GM10847 (cell line): Measurements from ENCODE around the gene RFTN1.

Source experiments
- POLR2A ChIP-seq: IDR thresholded peaks from 2 replicates; pipeline ENCODE4 v1.6.1; 2011; ENCODE audit not compliant: insufficient read length; ENCODE audit errors: extremely low read depth

The RFTN1 gene

DNA sequence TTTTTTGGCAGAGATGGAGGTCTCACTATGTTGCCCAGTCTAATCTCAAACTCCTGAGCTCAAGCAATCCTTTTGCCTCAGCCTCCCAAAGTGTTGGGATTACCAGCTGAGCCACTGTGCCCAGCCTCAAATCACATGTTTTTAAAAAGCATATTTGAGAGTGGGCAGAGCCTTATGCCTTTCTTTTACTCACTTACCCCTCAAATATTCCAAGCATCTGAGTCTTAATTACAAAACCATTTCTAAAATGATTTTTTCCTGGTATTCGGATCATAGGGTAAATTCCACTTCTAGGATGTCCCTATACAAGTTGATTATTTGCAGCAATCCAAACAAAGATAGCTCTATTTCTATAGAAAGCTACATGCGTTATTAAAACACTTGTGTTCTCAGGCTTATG is 106.1 kb downstream of the RFTN1 start:
- no peak for TF ChIP-seq POLR2A

DNA sequence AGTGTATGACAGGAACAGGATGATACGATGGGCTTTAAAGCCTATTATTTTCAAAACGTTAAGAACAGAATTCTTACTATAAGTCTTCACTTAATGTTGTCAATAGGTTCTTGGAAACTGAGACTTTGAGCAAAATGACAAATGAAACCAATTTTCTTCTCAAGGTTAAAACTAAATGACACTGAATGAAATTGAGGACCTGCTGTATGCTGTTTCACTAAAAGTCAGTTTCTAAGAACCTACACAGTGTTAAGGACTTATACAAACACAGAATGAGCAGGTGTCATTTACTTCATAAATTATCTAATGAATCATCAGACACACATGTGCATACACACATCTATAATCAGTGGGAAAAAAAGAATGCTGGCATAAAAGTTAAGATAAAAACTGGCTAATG is 106.9 kb downstream of the RFTN1 start:
- no peak for TF ChIP-seq POLR2A

DNA sequence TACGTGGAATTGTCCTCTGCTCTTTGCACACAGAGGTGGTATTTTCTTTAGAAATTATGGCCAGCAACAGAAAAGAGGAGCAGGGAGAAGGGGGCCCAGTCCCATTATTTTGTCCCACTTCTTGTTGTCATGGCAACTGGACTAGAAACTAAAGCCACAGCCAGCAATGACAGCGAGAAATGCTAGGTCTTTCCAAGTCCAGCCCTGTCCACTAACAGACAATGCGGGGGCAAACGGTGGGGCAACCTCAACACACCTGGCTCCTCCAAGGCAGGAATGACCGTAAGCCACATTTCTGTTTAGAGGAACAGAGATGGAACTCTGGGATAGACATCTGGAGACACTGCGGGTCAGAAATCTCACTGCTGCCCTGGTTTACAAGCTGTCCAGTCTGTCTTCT is 107.3 kb downstream of the RFTN1 start:
- TF ChIP-seq POLR2A, result no peak

DNA sequence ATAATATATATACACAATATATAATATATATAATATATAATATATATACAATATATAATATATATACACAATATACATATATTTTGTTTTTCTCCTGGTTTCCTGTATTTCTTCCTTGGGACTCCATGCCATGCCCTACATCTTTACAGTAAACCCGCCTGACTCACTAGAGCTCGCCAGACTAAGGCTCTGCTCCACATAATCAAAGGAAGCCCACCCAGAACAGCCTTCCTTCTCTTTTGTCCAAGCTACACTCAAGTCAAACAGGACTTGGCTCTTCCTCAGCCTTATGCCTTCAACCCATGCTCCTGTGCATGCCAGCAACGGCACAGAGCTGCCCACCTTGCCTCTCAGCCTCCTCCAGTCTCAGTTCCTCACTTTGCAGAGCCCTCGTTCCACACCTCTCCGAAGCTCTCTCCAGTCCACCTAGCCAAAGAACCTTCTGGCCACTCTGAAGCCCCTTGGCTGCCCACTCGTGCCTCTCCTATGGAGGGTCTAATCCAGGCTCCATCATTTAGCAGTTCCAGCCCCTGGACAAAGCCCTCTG is 109.1 kb downstream of the RFTN1 start:
- TF ChIP-seq POLR2A, result no peak

DNA sequence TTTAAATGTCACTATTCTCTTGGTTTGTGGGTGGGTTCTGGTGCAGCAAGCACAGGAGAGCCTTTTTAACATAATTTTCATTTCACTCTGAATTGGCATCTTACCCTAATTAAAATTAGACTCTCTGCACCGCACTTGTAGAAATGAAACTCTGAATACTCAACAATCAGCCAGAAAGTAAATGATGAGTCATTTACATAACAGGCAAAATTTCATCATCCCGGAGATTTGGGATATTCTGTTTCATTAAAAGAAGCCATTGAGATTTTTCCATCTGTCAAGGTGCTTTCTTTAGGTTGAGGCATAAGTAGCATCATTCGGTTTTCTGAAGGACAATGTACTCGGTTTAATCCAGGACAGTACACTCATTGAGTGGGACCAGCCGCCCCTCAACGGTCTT is 111.0 kb downstream of the RFTN1 start:
- TF ChIP-seq POLR2A, result no peak

DNA sequence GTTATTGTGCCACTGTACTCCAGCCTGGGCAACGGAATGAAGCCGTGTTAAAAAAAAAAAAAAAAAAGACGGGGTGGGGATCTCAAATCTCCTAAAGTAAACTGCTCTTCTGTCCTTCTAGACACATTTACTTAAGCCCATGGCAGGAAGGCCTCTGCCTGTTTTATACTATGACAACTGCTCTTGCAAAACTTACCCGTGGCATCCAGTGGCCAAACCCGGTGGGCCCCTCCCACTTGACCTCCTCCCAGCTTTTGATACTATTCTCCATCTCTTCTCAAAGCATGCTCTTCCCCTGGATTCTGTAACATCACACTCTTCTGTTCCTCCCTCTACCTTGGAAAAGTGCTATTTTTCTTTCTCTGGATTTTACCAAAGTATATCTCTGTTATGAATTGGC is 112.2 kb downstream of the RFTN1 start:
- TF ChIP-seq POLR2A, result no peak

DNA sequence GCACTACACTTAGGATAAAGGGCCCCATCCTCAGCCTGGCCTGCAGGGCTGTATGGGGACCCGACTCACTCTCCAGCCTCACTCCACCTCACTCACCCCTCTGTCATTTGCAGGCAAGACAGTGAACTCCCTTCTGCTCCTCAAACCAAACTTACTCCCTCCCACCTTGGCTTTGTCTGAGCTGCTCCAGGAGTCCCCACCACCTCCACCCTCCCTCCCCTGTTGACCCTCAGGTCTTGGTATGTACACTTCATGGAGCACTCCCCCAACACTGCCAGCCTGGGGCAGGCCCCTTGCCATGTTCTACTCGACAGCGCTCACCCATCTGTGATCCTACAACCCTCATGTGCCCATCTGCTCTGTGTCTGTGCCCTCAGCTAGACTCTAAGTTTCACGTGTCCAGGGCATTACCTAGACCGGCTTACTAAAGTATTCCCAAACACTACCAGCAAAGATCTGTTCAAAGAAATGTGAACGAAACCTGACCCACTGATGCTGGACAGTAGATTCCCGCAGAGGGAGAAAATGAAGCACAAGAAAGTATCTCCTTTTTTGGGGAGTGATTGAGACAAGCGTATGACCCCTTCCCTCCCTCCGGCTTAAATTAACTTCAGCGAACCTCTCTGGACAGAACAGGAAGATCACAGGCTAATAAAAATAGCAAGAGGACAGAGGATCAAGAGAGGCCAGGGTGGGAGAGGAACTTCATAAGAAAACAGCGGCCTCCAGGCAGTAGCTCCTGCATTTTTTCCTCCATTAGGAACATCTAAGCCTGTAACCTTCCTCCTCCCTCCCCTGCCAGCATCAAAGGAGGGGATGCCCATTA is 113.2 kb downstream of the RFTN1 start:
- no peak for TF ChIP-seq POLR2A

DNA sequence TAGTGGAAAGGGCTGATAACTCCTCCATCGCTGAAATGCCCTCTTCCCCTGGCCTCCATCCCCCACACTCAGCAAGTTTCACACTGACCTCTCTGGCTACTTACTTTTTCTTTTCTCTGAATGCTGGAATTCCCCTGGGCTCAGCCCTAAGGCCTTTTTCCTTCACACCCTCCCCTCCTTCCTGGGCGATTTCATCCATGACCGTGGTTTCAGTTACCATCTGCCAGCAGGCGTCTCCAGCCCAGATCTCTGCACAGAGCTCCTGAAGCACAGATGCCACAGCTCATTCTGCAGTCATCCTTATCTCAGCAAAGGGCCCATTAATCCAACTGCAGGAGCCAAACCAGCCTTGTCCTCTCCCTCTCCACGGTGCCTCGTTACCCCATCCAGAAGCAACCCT is 114.0 kb downstream of the RFTN1 start:
- no peak for TF ChIP-seq POLR2A

DNA sequence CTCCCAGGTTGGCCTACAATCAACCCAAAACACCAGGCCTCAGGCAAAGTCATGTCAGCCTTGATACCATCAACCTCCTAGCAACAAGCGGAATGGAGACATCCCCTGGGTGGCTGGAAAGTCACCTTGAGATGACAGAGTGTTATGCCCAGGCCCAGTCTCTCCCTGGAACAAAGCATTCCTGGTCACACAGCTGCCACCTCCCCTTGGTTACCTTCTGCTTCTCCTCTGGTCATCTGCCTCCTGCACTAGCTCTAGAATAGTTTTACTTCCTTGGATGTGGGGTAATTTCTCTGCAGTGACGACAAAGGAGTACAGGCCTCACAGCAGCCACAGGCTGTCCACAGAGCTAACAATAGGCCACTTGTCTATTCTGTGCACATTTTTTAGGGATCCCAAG is 114.9 kb downstream of the RFTN1 start:
- no peak for TF ChIP-seq POLR2A

DNA sequence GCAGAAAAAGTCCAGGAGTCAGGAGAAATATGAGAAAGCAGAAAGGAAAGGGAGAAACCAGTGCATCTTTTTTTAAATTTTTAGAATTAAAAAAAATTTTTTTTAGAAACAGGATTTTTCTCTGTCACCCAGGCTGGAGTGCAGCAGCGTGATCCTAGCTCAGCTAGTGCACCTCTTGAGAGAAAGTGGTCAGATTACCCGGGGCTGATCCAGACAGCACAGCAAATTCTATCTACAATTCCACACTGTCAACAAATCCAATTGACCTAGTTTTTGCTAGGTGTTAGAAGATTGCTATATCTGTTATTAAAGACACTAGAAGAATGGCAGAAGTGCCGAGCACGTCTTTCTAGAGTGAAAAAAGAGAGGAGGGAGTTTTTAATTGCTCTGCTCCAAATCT is 117.3 kb downstream of the RFTN1 start:
- TF ChIP-seq POLR2A, result no peak

DNA sequence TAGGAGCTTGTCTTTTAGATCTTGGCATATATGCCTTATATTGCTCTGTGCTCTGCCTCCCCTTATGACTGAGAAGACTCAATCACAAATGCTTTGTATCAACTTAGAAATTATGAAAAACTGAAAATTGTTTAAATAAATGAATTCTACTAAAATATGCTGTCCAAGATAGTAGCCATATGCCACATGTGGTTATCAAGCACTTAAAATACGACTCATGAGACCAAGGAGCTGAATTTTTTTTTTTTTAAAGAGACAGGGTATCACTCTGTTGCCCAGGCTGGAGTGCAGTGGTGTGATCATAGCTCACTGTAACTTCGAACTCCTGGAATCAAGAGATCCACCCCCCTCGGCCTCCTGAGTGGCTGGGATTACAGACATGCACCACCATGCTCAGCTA is 118.3 kb downstream of the RFTN1 start:
- TF ChIP-seq POLR2A, result no peak

DNA sequence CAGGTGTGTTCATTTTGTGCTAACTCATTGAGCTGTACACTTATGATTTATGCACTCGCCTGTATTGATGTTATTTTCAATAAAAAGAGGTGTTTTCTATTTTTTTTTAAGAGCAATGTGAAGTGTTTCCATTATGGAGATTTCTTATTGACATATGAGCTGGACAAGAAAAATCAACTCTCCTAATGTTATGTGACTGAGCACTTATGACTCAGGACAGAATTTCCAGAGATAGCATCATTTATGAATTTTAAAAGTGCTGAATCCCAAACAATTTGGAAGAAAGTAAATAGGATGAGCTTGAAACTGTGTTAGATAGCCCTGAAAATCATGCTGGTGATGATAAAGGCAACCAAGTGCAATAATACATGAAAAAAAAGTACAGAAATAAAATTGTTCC is 118.9 kb downstream of the RFTN1 start:
- TF ChIP-seq POLR2A, result no peak

DNA sequence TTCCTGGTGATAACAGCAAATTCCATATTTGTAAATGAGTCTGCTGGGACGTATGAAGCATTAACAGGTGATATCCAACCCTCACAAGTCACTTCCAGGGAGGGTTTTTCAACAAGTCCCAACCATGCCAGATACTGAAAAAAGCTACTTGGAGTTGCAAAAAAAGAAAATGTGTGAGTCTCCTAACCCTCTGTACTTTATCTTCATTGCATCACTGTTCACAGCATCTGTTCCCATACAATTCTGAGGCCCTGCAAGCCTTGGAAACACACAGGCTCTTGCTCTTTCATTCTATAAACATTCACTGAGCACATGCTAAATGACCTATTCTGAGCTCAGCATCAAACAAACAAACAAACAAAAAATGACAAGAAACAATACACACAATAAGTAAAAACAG is 120.8 kb downstream of the RFTN1 start:
- TF ChIP-seq POLR2A, result no peak

DNA sequence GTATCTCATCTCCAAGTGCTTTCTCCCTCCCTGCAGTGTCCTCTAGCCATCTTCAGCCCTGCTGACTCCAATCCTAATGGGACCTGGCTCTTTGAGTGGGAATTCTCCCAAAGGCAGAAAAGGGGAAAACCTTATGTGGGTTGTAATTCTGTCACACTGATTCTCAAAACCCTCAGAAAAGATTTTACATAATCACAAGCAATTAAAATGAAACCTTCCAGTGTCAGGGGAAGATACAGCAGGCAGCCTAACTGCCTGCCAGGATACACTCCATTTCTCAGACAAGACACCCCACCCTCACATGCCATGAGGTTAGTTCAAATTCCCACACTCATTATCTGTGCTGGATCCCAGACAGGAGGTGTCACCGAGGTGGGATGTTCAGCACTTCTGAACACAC is 121.4 kb downstream of the RFTN1 start:
- no peak for TF ChIP-seq POLR2A

DNA sequence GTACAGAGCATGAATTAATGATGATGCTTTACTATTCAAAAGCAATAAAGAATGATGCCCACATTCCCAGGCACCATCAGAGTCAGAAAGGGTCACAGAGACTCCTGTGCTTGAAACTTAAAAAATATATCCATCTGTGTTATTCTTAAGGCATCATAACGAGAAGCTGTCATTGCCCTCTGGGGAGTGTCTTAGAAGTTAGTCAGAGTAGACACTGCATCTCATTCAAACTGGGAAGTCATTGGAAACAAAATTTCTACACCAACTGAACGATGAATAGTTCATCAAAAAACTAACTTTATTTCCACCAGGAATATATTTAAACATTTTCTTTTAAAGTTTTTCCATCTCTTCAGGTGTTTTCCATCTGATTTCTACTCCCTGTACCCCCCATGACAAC is 122.9 kb downstream of the RFTN1 start:
- no peak for TF ChIP-seq POLR2A

DNA sequence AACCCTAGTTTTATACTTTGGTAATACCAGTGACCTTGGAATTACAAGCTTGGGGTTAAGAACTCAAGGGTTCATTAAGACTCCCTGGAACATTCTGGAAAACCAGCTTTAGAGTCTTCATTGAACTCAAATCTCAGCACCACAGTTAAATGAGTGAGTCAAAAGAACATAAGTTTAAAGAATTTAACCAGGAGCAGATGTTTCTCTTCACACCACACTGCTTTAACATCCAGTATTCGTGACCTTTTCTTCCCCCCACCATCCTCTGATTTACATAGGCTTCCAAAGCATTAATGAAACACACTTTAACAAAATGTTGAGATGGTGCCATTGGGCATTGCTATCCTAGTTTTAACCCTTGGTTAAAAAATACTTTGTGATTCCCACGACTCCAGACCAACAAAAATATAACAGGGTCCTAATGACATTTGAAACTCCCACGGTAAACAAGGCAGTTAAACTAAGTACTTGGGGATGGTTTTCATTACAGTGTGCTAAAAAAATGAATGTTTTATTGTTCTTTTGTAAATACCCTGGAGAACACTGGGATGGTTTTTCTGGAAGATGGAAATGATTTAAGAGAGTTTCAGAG is 124.6 kb downstream of the RFTN1 start:
- TF ChIP-seq POLR2A, result no peak

DNA sequence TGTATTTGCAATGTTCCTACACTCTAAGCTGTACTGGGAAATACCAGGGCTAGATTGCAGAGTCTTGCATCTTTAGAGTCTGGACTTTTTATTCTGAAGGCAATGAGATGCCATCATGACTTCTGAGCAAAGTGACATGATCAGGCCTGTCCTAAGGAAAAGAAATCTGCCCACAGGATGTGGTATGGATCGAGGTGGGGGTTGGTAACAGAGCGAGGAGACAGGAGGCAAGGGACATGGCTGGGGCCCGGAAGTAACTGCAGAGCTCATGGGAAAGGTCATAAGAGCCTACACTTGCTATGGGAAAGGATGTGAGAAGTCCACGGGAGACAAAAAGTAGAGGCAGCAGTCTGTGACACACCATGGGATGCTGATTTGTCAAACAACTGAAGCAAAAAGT is 126.9 kb downstream of the RFTN1 start:
- TF ChIP-seq POLR2A, result no peak
